GM10266 (cell line): ENCODE results near the gene MOAP1.
A peak's percentile ranks its signal among the peaks of the same experiment; 100 is the strongest.

ENCODE experiments used
- DNase-seq: peaks from one replicate; pipeline ENCODE4 v3.0.0; 2012; ENCODE audit errors: extremely low spot score
- TF ChIP-seq, protein P1 (sequence below): IDR thresholded peaks from 2 replicates; pipeline ENCODE4 v1.5.1; 2012; ENCODE audit warnings: mild to moderate bottlenecking, low read depth; ENCODE audit not compliant: control insufficient read depth, insufficient read depth; ENCODE audit errors: missing control alignments

Gene MOAP1

DNA sequence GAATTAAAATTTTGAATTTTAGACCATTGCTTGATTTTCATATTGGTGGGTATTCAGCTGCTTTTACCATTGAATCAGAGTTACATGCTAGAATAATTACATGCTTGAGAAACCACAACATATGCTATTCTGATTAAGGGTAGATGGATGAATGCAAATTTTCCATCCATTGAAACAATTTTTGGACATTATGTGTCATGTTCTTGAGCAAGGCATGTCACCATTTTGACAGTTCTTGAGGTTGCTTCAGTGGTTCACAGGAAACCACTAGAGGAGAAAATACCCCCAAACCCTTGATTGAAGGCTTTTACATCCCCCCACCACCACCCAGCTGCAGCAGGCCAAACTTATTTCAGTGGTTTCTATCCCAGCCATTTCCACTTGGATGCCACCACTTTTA, 35.8 kb upstream of the MOAP1 start:
- DNase-seq, result no peak
- TF ChIP-seq, protein P1, sequence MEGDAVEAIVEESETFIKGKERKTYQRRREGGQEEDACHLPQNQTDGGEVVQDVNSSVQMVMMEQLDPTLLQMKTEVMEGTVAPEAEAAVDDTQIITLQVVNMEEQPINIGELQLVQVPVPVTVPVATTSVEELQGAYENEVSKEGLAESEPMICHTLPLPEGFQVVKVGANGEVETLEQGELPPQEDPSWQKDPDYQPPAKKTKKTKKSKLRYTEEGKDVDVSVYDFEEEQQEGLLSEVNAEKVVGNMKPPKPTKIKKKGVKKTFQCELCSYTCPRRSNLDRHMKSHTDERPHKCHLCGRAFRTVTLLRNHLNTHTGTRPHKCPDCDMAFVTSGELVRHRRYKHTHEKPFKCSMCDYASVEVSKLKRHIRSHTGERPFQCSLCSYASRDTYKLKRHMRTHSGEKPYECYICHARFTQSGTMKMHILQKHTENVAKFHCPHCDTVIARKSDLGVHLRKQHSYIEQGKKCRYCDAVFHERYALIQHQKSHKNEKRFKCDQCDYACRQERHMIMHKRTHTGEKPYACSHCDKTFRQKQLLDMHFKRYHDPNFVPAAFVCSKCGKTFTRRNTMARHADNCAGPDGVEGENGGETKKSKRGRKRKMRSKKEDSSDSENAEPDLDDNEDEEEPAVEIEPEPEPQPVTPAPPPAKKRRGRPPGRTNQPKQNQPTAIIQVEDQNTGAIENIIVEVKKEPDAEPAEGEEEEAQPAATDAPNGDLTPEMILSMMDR, result no peak

DNA sequence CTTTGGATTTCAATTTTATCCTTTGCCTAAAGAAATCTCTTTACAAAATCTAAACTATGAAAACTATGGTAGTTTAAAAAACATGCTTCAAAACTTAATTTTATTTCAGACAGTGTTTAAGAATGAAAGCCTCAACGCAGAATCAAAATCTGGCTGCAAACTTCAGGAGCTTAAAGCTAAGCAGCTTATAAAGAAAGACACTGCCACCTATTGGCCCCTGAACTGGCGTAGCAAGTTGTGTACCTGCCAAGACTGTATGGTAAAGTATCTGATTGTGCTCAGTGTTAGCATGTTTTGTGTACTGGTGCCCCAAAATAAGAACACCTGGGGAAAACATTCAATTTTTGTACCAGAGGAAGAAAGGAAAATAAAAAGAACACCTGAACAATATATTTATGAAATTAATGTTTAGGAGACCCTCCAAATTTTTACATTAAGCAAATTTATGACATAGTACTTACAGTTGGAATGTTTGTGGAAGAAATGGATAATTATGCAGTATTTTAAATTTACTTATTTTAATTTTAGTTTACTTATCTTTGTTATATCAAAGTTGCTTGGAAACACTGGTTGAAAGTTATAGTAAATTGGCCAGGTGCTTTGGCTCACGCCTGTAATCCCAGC, 34.5 kb upstream of the MOAP1 start:
- DNase-seq, result peak; percentile 59
- TF ChIP-seq, protein P1, result peak; percentile 78

DNA sequence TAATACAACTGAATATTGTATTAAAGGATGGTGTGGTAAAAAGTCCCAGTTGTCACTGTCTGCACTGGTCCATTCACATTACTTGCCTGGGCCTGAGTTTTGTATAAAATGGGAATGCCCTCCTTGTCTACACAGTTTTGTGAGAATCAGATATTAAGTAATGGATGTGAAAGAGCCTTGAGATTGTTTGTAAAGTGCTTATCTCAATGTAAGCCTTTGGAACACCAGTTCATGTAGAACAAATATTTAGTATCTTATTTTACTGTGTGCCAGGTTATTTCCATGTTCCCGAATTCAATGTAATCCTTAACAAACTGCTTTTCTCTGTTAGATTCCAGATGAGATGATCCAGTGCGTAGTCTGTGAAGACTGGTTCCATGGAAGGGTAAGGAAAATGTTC, 29.9 kb upstream of the MOAP1 start:
- TF ChIP-seq, protein P1, result no peak
- DNase-seq, result no peak

DNA sequence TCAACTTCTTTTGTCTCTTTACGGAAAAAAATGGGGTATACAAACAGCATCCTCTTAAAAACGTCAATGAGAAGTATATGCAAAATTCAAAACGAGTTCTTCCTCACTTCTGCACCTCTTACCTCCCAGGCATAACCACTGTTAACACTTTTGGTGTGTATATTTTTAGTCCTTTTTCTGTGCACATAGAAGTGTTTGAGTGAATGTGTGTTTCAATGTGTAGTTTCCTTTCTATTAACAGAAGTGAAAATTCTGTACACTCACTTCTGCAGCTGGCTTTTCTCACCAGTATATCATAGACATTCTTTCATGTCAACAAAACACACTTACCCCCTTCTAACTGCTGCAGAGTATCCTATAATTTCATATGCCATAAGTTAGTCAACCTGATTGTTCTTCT, 27.7 kb upstream of the MOAP1 start:
- DNase-seq, result peak; percentile 40
- TF ChIP-seq, protein P1, result no peak

DNA sequence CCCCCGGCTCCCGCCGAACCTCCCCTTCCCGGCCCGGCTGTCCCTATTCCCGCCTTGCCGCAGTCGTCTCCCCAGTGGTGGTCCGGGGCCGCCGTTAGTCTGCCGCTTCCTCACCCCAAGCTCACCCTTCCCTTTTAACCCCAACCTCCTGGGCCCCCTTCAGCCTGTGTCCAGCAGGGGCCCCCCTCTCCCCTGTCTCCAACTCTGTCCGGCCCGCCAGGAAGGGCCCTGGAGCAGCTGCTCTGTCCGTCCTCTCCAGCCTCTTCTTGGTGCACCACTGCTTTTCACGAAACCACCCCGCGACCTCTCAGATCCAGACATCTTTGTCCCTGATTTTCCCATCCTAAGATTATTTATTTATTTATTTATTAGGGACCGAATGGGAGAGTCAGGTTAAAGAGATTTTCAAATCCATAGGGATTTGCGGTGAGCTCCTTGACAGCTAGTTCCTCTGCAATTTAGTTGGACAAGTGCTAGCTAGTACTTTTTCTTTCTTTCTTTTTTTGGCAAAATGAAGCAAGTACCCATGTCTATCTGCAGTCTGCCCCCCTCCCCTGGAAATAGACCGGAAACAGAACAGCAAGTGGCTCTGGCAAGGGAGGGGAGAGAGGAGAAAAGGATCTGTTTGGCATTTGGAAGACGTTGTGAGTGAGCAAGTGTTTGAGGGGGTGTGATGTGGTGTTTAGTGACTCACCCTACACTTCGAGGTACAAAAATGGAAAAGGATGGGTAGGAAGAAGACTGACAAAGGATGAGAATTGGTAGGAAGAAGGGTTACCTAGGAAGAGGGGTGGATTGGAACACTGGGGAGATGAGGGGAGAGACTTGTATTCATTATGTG, 23.0 kb upstream of the MOAP1 start:
- no peak for DNase-seq
- TF ChIP-seq, protein P1, result peak; percentile 68

DNA sequence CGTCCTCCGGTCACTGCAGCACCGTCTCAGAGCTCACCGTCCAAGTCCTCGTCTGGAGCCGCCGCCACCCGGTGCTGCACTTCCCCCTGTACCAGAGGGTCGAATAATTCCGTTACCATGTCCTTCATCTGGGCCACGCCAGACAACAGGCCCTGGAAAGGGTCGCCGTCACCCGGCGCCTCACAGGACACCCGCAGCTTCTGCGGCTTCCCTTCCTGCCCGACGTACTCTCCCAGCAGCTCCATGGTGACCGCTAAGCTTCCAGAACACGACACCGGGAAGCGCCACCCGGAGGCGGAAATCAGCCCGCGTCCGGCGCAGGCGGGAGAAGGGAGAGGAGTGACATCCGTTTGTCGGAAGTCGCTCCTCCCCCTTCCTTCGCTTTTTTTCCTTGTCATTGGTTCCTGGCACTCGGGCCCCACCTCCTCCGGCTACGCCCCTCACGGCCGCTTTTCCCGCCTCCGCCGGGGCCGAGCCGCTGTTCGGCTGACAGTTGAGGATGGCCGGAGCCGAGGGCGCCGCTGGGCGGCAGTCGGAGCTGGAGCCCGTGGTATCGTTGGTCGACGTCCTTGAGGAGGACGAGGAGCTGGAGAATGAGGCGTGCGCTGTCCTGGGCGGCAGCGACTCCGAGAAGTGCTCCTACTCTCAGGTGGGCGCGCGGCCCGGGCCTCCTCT, 22.2 kb upstream of the MOAP1 start, which contains the start of the genes GON7 and UBR7:
Gene GON7, minus strand, starts transcription at position 273 of the 675 bp plus-strand sequence. Its CDS starts 28 bp downstream, at position 245.
Gene UBR7, plus strand, starts transcription at position 464 of the 675 bp plus-strand sequence. Its CDS starts 36 bp downstream, at position 500.
- TF ChIP-seq, protein P1, result peak; percentile 39
- DNase-seq, result peak; percentile 90

DNA sequence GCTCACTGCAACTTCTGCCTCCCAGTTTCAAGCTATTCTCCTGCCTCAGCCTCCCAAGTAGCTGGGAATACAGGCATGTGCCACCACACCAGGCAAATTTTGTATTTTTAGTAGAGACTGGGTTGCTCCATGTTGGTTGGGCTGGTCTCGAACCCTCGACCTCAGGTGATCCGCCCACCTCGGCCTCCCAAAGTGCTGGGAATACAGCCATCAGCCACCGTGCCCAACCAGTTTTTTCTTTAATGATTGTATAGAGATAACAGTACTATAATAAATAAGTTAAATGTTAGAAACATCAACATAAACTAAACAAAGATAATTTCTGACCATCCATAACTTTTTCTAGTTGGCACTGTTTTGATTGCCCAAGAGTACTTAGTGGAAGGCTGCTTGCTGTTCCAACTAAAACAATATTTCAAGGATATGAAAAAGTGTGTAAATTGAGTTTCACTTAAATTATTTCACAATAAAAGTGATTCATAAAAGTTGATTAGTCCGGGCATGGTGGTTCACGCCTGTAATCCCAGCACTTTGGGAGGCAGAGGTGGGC, 16.5 kb upstream of the MOAP1 start:
- TF ChIP-seq, protein P1, result no peak
- DNase-seq, result no peak
